GM12801 (cell line): ENCODE measurements around the gene MPV17L2.

Source experiments
- TF ChIP-seq, protein P1 (sequence below): IDR thresholded peaks from one replicate; pipeline ENCODE4 v1.5.1; 2011; ENCODE audit warnings: control low read depth; ENCODE audit not compliant: insufficient read length; ENCODE audit errors: extremely low read depth

Gene MPV17L2

DNA sequence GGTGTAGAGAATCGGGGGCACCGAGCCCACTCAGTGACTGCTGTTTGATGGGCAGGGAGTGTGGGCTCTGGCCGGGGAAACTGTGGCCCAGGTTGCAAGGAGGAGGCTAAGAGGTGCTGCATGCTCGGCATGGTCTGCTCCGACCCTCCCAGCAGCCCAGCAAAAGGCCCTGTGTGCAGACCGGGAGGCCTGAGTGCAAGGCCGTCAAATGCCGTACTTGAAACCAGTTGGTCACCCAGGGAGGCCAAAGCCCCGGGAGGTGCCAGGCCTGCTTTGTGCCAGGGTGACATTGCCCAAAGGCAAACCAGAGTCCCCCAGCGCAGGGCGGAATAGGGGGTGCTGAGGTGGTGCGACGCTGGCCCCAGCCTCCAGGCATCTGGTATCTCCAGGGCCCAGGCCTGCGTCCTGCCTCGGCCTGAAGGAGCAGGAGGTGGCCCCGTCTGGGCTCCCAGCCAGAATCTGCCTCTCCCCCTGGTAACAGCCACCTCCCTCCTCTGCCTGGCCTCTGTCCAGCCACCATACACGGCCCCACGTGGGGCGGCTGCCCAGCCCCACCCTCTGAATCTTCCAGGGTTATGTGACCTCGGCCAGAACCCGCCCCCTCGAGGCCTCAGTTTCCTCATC is 36.1 kb upstream of the MPV17L2 start:
- TF ChIP-seq, protein P1, sequence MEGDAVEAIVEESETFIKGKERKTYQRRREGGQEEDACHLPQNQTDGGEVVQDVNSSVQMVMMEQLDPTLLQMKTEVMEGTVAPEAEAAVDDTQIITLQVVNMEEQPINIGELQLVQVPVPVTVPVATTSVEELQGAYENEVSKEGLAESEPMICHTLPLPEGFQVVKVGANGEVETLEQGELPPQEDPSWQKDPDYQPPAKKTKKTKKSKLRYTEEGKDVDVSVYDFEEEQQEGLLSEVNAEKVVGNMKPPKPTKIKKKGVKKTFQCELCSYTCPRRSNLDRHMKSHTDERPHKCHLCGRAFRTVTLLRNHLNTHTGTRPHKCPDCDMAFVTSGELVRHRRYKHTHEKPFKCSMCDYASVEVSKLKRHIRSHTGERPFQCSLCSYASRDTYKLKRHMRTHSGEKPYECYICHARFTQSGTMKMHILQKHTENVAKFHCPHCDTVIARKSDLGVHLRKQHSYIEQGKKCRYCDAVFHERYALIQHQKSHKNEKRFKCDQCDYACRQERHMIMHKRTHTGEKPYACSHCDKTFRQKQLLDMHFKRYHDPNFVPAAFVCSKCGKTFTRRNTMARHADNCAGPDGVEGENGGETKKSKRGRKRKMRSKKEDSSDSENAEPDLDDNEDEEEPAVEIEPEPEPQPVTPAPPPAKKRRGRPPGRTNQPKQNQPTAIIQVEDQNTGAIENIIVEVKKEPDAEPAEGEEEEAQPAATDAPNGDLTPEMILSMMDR = no peak

DNA sequence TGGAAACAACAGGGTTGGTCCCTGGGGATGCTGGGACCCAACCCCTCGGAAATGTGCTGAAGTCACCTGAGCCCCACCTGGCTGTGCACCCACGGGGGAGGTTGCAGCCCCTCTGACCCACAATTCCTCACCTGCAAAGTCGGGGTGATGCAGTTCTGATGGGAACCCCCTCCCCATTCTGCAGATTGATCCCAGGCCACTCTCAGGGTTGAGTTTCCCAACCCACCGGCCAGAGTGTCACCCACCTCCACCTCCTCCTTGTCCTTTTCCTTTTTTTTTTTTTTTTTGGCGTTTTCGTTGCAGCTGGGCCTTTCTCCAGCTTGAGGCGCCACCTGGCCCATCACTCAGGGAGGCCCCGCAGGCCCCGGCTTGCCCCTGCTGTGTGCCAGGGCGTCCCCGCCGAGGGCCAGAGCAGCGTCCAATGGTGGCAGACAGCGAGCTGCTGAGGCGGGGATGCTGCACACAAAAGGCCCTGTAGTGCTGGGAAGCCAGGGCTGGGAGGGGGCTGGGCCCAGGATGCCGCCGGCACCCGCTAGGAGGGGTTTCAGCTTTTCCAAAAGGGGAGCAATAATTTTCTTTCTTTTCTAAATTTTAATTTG is 35.5 kb upstream of the MPV17L2 start:
- TF ChIP-seq, protein P1 = no peak

DNA sequence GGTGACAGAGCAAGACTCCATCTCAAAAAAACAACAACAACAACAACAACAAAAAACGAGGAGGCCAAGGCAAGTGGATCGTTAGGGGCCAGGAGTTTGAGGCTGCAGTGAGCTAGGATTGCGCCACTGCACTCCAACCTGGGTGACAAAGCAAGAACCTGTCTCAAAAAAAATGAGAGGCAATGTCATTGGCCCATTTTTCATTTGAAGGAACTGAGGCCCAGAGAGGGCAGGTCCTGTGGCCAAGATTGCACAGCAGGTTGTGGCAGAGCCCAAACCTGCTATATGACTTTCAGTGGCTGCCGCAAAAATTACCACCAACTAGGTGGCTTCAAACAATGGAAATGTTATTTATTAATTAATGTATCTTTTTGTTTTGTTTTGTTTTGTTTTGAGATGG is 34.6 kb upstream of the MPV17L2 start:
- TF ChIP-seq, protein P1 = no peak

DNA sequence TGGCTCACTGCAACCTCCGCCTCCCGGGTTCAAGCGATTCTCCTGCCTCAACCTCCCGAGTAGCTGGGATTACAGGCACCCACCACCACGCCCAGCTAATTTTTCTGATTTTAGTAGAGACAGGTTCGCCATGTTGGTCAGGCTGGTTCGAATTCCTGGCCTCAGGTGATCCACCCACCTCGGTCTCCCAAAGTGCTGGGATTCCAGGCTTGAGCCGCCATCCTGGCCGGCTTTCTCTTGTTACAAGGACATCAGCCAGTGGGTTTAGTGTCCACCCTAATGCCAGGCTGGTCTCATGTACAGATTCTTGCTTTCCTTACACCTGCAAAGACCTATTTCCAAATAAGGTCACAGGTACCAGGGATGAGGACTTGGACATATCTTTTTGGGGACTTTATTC is 33.2 kb upstream of the MPV17L2 start:
- TF ChIP-seq, protein P1 = no peak

DNA sequence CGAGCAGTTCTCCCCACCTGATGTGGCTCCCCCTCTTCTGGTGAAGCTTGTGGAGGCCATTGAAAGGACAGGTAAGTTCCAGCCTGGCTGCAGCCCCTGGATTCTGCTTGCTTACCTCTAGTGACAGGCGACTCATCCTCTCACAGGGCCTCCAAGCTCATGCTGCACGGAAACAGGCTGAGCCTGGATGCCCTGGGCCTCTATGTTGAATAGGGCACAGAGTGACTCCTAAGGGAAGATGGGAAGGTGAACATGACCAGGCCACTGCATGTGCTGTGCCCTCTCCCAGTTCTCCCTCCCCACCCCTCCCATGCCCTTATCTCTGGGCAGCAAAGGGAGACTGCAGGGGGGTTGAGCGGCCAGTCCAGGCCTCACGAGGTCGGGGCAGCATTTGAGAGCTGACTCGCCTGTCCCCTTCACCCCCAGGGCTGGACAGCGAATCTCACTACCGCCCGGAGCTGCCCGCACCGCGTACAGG is 32.5 kb upstream of the MPV17L2 start:
- TF ChIP-seq, protein P1 = no peak

DNA sequence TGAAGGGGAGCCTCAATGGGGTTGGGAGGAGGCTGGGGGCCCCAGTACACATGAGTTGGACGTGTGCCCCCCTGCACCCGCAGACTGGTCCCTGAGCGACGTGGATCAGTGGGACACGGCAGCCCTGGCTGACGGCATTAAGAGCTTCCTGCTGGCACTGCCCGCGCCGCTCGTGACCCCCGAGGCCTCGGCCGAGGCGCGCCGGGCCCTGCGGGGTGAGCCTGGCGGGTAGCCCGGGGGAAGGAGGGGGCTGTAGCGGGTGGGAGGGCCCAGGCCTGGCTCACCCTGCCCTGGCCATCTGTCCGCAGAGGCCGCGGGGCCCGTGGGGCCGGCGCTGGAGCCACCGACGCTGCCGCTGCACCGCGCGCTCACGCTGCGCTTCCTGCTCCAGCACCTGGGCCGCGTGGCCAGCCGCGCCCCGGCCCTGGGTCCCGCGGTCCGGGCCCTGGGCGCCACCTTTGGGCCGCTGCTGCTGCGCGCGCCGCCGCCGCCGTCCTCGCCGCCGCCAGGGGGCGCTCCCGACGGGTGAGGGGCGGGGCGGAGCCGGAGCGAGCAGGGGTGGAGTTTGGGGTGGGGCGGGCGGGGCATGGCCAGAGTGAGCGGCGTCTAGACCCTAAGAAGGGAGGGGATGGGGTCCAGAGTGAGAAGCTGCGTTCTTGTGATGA is 31.9 kb upstream of the MPV17L2 start:
- TF ChIP-seq, protein P1 = no peak

DNA sequence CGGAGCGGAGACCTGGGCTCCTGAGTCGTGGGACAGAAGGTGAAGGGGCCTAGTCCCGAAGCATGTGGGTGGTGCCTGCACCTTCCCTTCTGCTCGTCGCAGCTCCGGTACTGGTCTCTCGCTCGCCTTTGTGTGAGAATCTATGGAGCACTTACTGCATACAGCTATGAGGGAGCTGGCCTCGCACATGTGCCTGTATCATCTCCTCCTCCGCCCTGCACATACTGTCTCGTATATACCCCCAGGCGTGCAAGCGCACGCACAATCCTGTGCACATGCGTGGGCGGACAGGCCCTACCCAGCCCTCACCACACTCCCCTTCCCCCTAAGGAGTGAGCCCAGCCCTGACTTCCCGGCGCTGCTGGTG is 31.4 kb upstream of the MPV17L2 start:
- TF ChIP-seq, protein P1 = no peak
